ENCODE results near the gene SLC44A2.

SLC44A2 gene

DNA sequence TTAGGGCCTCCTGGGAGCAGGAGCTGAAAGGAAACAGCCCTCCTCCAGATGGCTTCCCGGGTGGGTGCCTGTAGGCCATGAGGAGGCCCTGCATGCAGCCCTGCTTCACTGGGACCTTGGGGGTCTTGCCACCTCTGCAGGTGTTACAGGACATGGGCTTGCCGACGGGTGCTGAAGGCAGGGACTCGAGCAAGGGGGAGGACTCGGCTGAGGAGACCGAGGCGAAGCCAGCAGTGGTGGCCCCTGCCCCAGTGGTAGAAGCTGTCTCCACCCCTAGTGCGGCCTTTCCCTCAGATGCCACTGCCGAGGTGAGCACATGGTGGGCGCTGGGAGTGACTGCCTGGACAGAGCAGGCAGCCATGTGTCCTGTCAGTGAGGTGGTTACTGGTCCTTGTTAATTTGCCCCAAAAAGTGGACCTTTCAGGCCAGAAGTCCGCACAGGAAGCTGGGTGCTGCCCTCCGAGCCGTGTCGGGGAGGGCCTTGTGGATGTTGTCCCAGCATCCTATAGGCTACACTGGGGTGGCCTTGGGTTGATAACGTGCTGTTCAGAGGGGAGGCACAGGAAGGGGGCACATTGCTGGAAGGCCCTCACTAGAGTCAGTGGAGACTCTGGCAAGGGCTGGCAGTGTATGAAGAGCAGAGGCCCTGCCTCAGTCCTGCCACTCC lies 57.2 kb downstream of the SLC44A2 start:
- no peak for DNase-seq (ENCODE audit: low spot score)

DNA sequence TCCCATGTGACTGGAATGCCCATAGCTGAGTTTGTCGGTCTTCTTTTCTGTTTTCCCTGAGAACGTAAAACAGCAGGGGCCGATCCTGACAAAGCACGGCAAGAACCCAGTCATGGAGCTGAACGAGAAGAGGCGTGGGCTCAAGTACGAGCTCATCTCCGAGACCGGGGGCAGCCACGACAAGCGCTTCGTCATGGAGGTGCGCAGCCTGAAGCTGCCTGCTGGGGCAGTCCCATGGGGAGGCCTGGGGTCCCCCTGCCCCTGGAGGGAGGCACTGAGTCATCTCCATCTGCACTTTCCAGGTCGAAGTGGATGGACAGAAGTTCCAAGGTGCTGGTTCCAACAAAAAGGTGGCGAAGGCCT lies 57.7 kb downstream of the SLC44A2 start:
- DNase-seq (ENCODE audit: low spot score): no peak

DNA sequence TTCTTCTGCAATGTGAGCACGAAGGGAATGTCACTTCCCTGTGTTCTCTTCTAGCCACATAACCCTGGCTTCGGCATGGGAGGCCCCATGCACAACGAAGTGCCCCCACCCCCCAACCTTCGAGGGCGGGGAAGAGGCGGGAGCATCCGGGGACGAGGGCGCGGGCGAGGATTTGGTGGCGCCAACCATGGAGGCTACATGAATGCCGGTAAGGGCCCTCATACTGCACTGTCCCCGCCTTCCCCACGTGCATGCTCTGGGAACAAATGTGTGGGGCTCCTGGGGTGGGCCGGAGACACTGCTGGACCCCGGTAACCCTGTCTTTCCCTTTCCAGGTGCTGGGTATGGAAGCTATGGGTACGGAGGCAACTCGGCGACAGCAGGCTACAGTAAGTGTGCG lies 58.2 kb downstream of the SLC44A2 start:
- no peak for DNase-seq (ENCODE audit: low spot score)

GRCh38 chr19:10685210-10685609 lies 59.9 kb downstream of the SLC44A2 start:
- DNase-seq (ENCODE audit: low spot score): no peak

- no peak for DNase-seq (ENCODE audit: low spot score)
These were observed 60.8 kb downstream of the SLC44A2 start for GRCh38 chr19:10686193-10686592.

DNA sequence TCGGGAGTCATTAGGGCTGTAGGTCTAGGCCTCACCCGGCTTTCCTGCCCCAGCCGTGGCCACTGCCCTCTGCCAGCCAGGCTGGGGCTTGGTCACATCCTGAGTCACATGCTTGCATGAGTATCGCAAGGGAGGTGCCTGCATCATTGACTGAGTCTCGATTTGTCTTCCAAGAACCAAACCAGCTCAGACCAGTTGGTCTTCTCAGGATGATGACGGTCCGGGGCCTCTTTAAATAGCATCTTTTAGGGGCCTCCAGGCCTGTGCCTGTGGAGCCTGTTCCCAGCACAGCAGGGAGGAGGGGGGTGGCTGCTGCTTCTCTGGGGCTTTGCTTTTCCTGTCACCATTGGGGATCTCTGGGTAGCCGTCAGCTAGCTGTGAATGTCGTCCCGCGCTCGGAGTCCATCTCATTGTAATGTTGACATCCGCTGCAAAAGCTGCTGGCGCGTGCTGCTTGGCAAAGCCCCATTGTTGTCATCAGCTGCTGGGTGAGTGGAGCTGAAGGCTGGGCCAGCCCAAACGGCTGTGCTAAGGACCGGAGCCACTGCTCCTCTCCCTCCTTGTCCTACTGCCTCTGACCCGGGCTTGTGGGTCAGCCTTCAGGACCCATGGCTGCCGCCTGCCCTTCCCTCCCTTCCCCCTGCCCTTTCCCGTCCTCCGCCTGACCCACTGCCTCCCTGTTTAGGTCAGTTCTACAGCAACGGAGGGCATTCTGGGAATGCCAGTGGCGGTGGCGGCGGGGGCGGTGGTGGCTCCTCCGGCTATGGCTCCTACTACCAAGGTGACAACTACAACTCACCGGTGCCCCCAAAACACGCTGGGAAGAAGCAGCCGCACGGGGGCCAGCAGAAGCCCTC lies 61.5 kb downstream of the SLC44A2 start:
- DNase-seq (ENCODE audit: low spot score): no peak

GRCh38 chr19:10687518-10688288 lies 62.4 kb downstream of the SLC44A2 start:
- no peak for DNase-seq (ENCODE audit: low spot score)

DNA sequence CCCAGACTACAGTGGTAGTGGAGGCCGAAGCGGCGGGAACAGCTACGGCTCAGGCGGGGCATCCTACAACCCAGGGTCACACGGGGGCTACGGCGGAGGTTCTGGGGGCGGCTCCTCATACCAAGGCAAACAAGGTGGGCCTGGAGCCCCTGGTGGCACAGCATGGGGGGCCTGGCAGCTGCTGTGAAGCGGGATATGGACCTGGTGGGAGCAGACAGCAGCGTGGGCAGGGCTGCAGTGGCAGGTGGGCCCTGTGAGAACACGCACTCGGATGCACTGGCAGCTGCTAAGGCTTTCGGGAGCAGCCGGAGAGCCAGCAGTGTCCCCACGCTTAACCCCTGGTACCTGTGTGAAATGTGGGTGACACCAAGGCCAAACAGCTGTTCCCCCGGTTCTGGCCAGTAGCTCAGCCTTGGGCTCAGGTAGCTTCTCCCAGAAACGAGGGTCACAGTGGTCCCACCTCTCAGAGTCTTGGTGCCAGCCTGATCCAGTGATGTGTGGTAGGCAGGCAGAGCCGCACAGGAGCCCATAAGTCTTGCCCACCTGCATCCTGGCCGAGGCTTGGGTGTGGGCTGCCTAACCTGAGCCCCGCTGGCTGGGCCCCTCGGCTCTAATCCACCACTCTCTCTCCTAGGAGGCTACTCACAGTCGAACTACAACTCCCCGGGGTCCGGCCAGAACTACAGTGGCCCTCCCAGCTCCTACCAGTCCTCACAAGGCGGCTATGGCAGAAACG lies 63.4 kb downstream of the SLC44A2 start:
- no peak for DNase-seq (ENCODE audit: low spot score)

GRCh38 chr19:10690341-10690781 lies 65.0 kb downstream of the SLC44A2 start:
- no peak for DNase-seq (ENCODE audit: low spot score)

DNA sequence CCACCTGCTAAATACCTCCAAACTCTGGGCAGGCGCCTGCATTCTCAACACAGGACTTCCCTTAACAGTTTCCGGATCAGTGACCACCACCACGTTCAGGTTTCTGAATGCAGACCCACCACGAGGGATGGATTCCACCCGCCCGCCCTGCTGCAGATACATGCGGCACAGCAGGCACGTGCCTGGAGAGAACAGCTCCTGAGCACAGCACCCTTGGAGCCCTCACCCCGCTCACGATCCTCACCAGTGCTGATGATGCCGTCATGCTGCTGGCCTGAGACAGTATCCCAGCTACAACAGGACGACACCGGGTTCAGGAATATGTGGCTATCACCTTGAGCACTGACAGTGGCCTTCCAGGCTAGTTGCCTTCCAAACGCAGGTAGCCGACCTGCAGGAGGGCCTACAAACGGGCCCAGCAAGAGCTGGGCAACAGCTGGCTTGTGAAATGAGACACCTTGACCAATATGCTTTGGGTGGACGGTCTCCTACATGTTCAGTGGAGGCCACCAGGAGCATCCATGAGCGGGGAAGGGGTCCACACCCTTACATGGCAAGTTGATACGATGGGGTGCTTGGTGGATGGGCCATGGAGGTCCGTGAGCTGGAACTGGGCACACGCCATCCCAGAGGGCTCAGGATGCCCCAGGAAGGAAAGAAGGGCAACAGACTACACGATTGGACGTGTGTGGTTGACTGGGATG lies 66.0 kb downstream of the SLC44A2 start:
- no peak for DNase-seq (ENCODE audit: low spot score)

GRCh38 chr19:10691883-10692282 lies 66.5 kb downstream of the SLC44A2 start:
- DNase-seq (ENCODE audit: low spot score): no peak

DNA sequence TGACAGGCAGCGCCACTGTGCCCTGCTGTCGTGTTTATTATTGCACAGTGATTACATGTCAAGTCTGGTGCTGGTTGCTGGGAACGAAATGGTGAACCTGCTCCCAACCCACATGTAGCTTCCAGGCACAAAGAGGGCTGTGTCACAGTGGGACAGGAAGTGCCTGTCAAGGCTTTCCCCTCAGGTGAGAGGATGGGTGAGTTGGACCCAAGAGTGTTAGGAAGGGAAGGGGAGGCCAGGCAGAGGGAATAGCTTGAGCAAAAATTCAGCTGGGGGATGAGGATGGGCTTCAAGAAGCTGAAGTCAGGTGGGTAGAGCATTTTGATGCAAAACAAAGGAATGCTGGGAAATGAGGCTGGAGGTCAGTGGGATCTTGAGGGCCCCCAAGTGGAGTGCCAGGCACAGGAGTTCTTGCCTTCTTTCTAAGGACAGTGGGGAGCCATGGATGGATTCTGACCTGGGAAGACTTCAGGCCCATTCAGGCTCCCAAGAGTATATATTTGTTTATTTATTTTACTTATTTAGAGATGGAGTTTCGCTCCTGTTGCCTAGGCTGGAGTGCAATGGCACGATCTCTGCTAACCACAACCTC lies 67.4 kb downstream of the SLC44A2 start:
- no peak for DNase-seq (ENCODE audit: low spot score)
